H1 (cell line): ENCODE results near the gene USP17L18. TPM values are rescaled to one million over a fixed set of nuclear protein-coding genes. Genes with fewer than 3 reads are reported as not detected.
"Not testable (repeated sequence)": the region's sequence is repeated elsewhere in the genome, so short reads cannot be mapped to it uniquely, and the experiment has no call there.

Experiments used
- CTCF ChIA-PET: fragments of 300-600 bp; sonication (Branson Sonifier 250); formaldehyde crosslinking; loops from one replicate; lab custom pipeline; 2021; ENCODE audit not compliant: partially characterized antibody; lab: Charles Lee
- POLR2A ChIA-PET: fragments of 300-600 bp; sonication (Branson Sonifier 250); formaldehyde crosslinking; loops from one replicate; lab custom pipeline; 2021; ENCODE audit warnings: inconsistent platforms; ENCODE audit not compliant: partially characterized antibody; lab: Charles Lee
- DNase-seq, 2 experiments: peaks; one replicate each; pipeline versions ENCODE4 v3.0.0 to v3.0.0-alpha.2; 2010 to 2022; ENCODE audit warnings: low spot score in 2 of 2, low read depth in 1 of 2, mixed read lengths in 1 of 2
- FAIRE-seq: peaks from 2 replicates; lab custom pipeline; 2011; peaks lifted over from hg19 to GRCh38; lab: Jason Lieb, UNC
- H2AFZ ChIP-seq: 2 replicates; pipeline ENCODE4 v1.8.1; 2012; ENCODE audit warnings: low read length, inconsistent platforms
- H2AK5ac ChIP-seq: 2 replicates; pipeline ENCODE4 v1.6.1; 2013; ENCODE audit warnings: low read depth, low read length
- H2BK120ac ChIP-seq: replicated peaks from 2 replicates; pipeline ENCODE3; 2013; ENCODE audit warnings: low read depth, low read length, inconsistent platforms
- H2BK12ac ChIP-seq: 2 replicates; pipeline ENCODE4 v1.6.1; 2013; ENCODE audit warnings: low read depth, low read length
- H2BK15ac ChIP-seq: 2 replicates; pipeline ENCODE4 v1.6.1; 2013; ENCODE audit warnings: low read length
- H2BK20ac ChIP-seq: 2 replicates; pipeline ENCODE4 v1.6.1; 2013; ENCODE audit warnings: low read length
- H2BK5ac ChIP-seq: 2 replicates; pipeline ENCODE4 v1.6.1; 2013; ENCODE audit warnings: low read depth, low read length
- H3K14ac ChIP-seq: 2 replicates; pipeline ENCODE4 v1.6.1; 2013; ENCODE audit warnings: inconsistent platforms; ENCODE audit not compliant: insufficient read length
- H3K18ac ChIP-seq: 2 replicates; pipeline ENCODE4 v1.6.1; 2013; ENCODE audit warnings: low read length; ENCODE audit errors: extremely low read depth
- H3K23ac ChIP-seq: 2 replicates; pipeline ENCODE4 v1.6.1; 2013; ENCODE audit warnings: inconsistent platforms; ENCODE audit not compliant: insufficient read length
- H3K23me2 ChIP-seq: 2 replicates; pipeline ENCODE4 v1.6.1; 2013; ENCODE audit warnings: low read depth, low read length
- H3K27ac ChIP-seq: 2 replicates; pipeline ENCODE4 v1.6.1; 2011; ENCODE audit warnings: low read depth, low read length, inconsistent platforms
- H3K27me3 ChIP-seq, 4 experiments: replicated peaks in 1 of 4; 1 replicate in 1 of 4; 2 replicates in 3 of 4; pipeline versions ENCODE4 v1.6.1 to v1.8.1; 2011 to 2013; ENCODE audit warnings: low read length in 3 of 4, mild to moderate bottlenecking in 3 of 4, inconsistent platforms in 2 of 4, mixed read lengths in 2 of 4, moderate library complexity in 1 of 4; ENCODE audit not compliant: control insufficient read depth in 3 of 4, insufficient read depth in 3 of 4; ENCODE audit errors: extremely low read depth in 1 of 4
- H3K36me3 ChIP-seq, 4 experiments: 2 replicates each; pipeline versions ENCODE4 v1.6.1 to v1.8.1; 2011 to 2013; ENCODE audit warnings: mild to moderate bottlenecking in 4 of 4, low read length in 3 of 4, moderate library complexity in 2 of 4, control low read depth in 1 of 4, inconsistent platforms in 1 of 4; ENCODE audit not compliant: insufficient read depth in 4 of 4, control insufficient read depth in 2 of 4
- H3K4ac ChIP-seq: replicated peaks from 2 replicates; pipeline ENCODE3; 2013; ENCODE audit warnings: low read length, low read depth, mixed read lengths, inconsistent platforms; ENCODE audit not compliant: insufficient read length
- H3K4me1 ChIP-seq, 4 experiments: replicated peaks in 1 of 4; 1 replicate in 1 of 4; 2 replicates in 3 of 4; pipeline versions ENCODE4 v1.6.1 to v1.8.1; 2011 to 2013; ENCODE audit warnings: low read length in 3 of 4, inconsistent platforms in 2 of 4, mixed read lengths in 1 of 4; ENCODE audit not compliant: insufficient read depth in 4 of 4, control insufficient read depth in 3 of 4
- H3K4me2 ChIP-seq, 2 experiments: 2 replicates each; pipeline versions ENCODE4 v1.6.1 to v1.8.1; 2011 to 2013; ENCODE audit warnings: low read depth in 2 of 2, low read length in 2 of 2, control low read depth in 1 of 2, inconsistent platforms in 1 of 2, mild to moderate bottlenecking in 1 of 2; ENCODE audit not compliant: insufficient read depth in 1 of 2
- H3K4me3 ChIP-seq, 4 experiments: fragments of 200-600, 300-600 bp in 1 of 4; sonication (generic), shearing (Covaris generic), sonication (Bioruptor Twin) in 1 of 4; 2 replicates each; pipeline versions ENCODE4 v1.5.1 to v1.8.1; 2011 to 2016; ENCODE audit warnings: low read length in 4 of 4, low read depth in 3 of 4, control low read depth in 2 of 4, inconsistent platforms in 2 of 4, mild to moderate bottlenecking in 2 of 4, mixed read lengths in 1 of 4, moderate library complexity in 1 of 4; ENCODE audit not compliant: insufficient read depth in 2 of 4; ENCODE audit errors: extremely low read depth in 1 of 4
- H3K56ac ChIP-seq: replicated peaks from 2 replicates; pipeline ENCODE3; 2013; ENCODE audit warnings: low read depth, mild to moderate bottlenecking, mixed read lengths, low read length, inconsistent platforms; ENCODE audit not compliant: insufficient read length
- H3K79me1 ChIP-seq: 2 replicates; pipeline ENCODE4 v1.6.1; 2013; ENCODE audit warnings: low read depth, low read length, control low read depth
- H3K79me2 ChIP-seq, 2 experiments: 2 replicates each; pipeline versions ENCODE4 v1.6.1 to v1.8.1; 2012 to 2013; ENCODE audit warnings: low read length in 2 of 2, mild to moderate bottlenecking in 2 of 2, inconsistent platforms in 1 of 2; ENCODE audit not compliant: insufficient read depth in 2 of 2, control insufficient read depth in 1 of 2
- H3K9ac ChIP-seq, 4 experiments: replicated peaks in 1 of 4; 1 replicate in 1 of 4; 2 replicates in 3 of 4; pipeline versions ENCODE4 v1.6.1 to v1.8.1; 2011 to 2013; ENCODE audit warnings: low read depth in 3 of 4, low read length in 3 of 4, control low read depth in 2 of 4, mild to moderate bottlenecking in 2 of 4, moderate library complexity in 2 of 4, inconsistent platforms in 1 of 4; ENCODE audit errors: extremely low read depth in 1 of 4
- H3K9me3 ChIP-seq, 2 experiments: 2 replicates each; pipeline versions ENCODE4 v1.6.1 to v1.8.1; 2012 to 2013; ENCODE audit warnings: mild to moderate bottlenecking in 2 of 2, moderate library complexity in 2 of 2, control low read depth in 1 of 2, inconsistent platforms in 1 of 2, low read depth in 1 of 2, low read length in 1 of 2, mixed read lengths in 1 of 2; ENCODE audit not compliant: insufficient read depth in 2 of 2
- H4K20me1 ChIP-seq, 2 experiments: replicated peaks in 1 of 2; 2 replicates each; pipeline versions ENCODE3 to v1.8.1; 2011 to 2013; ENCODE audit warnings: inconsistent platforms in 2 of 2, low read length in 2 of 2, mild to moderate bottlenecking in 1 of 2; ENCODE audit not compliant: insufficient read depth in 2 of 2, control insufficient read depth in 1 of 2
- H4K5ac ChIP-seq: 2 replicates; pipeline ENCODE4 v1.6.1; 2013; ENCODE audit warnings: low read length, low read depth, mixed read lengths, inconsistent platforms; ENCODE audit not compliant: insufficient read length
- H4K8ac ChIP-seq: 2 replicates; pipeline ENCODE4 v1.8.0; 2013; ENCODE audit warnings: mild to moderate bottlenecking, moderate library complexity, low read length, inconsistent platforms; ENCODE audit not compliant: insufficient read depth; ENCODE audit errors: extremely low read depth
- H4K91ac ChIP-seq: replicated peaks from 2 replicates; pipeline ENCODE3; 2013; ENCODE audit warnings: low read length, mixed read lengths, inconsistent platforms; ENCODE audit not compliant: insufficient read length
- WGBS, 2 experiments: shearing (Covaris generic) in 1 of 2; methylation state at CpG; one replicate each; pipeline versions ENCODE4 v1.1.6 to v1.1.7; 2013 to 2015; ENCODE audit warnings: low lambda C conversion rate in 2 of 2, mixed read lengths in 2 of 2, inconsistent platforms in 1 of 2, low coverage in 1 of 2, missing lambda C conversion rate in 1 of 2; ENCODE audit not compliant: insufficient replicate concordance in 2 of 2, insufficient coverage in 1 of 2, insufficient read length in 1 of 2; ENCODE audit errors: extremely low coverage in 1 of 2, missing lambda C conversion rate in 1 of 2; 5-methylcytosine and 5-hydroxymethylcytosine counted together
- polyA plus RNA-seq, 7 experiments: library from polyadenylated mRNA; depleted of rRNA in 3 of 7; stranded (reverse) in 5 of 7; unstranded in 2 of 7; fragments of >200 nt in 5 of 7; fragments of 200-250 nt in 2 of 7; gene quantifications; 1 replicate in 5 of 7; 2 replicates in 1 of 7; 4 replicates in 1 of 7; pipeline versions ENCODE4 v1.2.1 to v1.2.3, GENCODE V29; 2011 to 2013; ENCODE audit warnings: missing spikeins in 2 of 7, mixed read lengths in 2 of 7
- total RNA-seq: library from RNA; stranded (reverse); fragmentation: NEBNext Ultra II Directional; extraction: Animal tissue kit (Norgen Biotek cat#: 25700); gene quantifications from 2 replicates; pipeline ENCODE4 v1.2.1, GENCODE V29; 2021

Gene USP17L18
- total and polyA plus RNA-seq, 2 of the 8 experiments (the other 6 are each of a cell fraction or from before 2014, with no cell fraction given), result not detected

DNA sequence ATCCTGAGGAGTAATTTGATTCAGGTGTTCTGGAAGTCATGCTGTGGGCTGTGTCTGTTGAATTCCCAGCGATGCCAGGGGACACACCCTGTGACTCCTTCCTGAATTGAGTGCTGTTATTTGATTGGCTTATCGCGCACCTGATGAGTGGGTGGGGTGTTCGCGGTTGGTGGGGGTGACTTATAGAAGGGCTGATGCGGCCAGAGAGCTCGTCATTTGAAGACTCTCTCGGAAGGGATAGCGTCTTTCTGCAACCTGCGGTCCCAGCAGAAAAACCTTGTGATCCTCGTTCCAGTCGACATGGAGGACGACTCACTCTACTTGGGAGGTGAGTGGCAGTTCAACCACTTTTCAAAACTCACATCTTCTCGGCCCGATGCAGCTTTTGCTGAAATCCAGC is 18.9 kb downstream of the USP17L18 start, which contains the start of gene USP17L22:
TSS of gene USP17L22 (plus strand) at position 301 of the 400 bp plus-strand sequence. CDS start at position 301, 0 bp downstream.
- CTCF ChIA-PET, POLR2A ChIA-PET: not testable (repeated sequence)

DNA sequence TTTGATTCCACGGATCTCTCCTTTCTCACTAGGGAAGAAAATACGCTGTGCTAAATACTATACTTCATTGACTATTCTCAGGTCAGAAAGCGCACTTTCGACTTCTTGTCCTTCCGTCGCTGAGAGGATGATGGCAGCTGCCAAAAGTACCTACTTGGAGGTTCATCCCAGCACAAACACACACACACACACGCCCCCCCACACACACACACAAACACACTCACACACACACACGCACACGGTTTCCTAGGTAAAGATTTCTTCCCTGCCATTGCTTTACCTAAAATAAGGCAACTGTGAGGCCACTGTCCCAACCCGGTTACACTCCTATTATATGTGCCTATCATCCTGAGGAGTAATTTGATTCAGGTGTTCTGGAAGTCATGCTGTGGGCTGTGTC is 23.3 kb downstream of the USP17L18 start:
- H2BK12ac ChIP-seq, H3K4me2 ChIP-seq, H3K18ac ChIP-seq, H4K5ac ChIP-seq, H2BK5ac ChIP-seq, H2AFZ ChIP-seq, H2BK15ac ChIP-seq, H3K14ac ChIP-seq, H3K23me2 ChIP-seq, H3K27me3 ChIP-seq, H3K9me3 ChIP-seq, H3K23ac ChIP-seq, CTCF ChIA-PET, H3K36me3 ChIP-seq, H3K79me1 ChIP-seq, H2AK5ac ChIP-seq, H4K20me1 ChIP-seq, H4K8ac ChIP-seq, POLR2A ChIA-PET, DNase-seq, H4K91ac ChIP-seq, H3K56ac ChIP-seq, H3K4ac ChIP-seq, H2BK20ac ChIP-seq, H3K9ac ChIP-seq, H3K79me2 ChIP-seq, H3K4me1 ChIP-seq, H3K27ac ChIP-seq, H3K4me3 ChIP-seq, FAIRE-seq, H2BK120ac ChIP-seq: not testable (repeated sequence)
- 87% methylated on average over 8 of the region's 10 CpGs; no CpG with 5 or more reads in 1 of the 2 experiments for WGBS, 2 experiments

More for the DNA sequence above, 18.9 kb downstream of the USP17L18 start, which contains the start of gene USP17L22:
- not testable (repeated sequence) for H2BK15ac ChIP-seq, H3K18ac ChIP-seq, H4K5ac ChIP-seq, H4K8ac ChIP-seq, H3K23ac ChIP-seq, H3K4me2 ChIP-seq, H2BK5ac ChIP-seq, H2AK5ac ChIP-seq, H3K27me3 ChIP-seq, H2AFZ ChIP-seq, DNase-seq, H2BK120ac ChIP-seq, H2BK12ac ChIP-seq, H4K20me1 ChIP-seq, H3K27ac ChIP-seq, H3K14ac ChIP-seq, H3K4ac ChIP-seq, H3K56ac ChIP-seq, H3K4me3 ChIP-seq, H3K4me1 ChIP-seq, H3K23me2 ChIP-seq, H4K91ac ChIP-seq, H3K79me1 ChIP-seq, H3K9me3 ChIP-seq, H3K79me2 ChIP-seq, H2BK20ac ChIP-seq, H3K9ac ChIP-seq, FAIRE-seq, H3K36me3 ChIP-seq
- WGBS, 2 experiments, result no CpG with 5 or more reads among the region's 15 CpGs
